GM12873 (cell line): ENCODE data around the gene ATP5MC2.

Experiments used
- TF ChIP-seq, protein P1 (sequence below): IDR thresholded peaks from 2 replicates; pipeline ENCODE4 v1.5.1; 2012; ENCODE audit warnings: low read depth, mild to moderate bottlenecking, moderate library complexity, low read length, control low read depth; ENCODE audit not compliant: insufficient read depth; ENCODE audit errors: missing control alignments

The ATP5MC2 gene

DNA sequence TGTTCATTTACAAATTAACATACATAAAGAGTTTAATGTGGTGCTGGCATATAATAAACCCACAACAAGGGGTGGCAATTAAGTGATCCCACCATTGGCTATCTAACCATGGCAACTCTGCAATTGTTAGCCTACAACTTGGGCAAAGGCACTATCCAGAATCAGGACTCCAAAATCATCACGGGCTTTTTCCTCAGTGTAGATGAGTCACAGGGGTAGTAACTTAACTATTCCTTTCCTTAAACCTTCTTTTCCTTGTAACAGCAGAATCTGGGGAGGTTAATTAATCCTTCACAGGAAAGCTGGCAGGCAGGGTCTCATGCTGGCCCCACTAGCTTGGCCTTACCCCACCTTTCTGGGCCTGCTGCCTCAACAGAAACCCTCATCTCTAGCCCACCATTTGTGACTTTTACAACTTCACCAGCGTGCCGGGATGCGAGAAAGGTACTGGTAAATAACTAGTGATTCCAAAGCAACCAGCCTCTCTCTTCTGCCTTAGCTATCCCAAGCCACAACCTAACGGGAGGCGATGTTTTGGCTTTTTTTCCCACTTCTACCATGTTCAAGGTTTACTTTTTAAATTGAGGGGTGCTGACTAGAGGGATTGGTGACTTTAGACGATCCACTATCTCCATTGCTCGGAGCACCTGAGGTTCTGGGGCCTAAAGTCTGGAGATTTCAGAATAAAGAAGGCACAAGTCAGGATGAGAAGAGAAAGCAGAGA is 744 bp downstream of the ATP5MC2 start:
- TF ChIP-seq, protein P1, sequence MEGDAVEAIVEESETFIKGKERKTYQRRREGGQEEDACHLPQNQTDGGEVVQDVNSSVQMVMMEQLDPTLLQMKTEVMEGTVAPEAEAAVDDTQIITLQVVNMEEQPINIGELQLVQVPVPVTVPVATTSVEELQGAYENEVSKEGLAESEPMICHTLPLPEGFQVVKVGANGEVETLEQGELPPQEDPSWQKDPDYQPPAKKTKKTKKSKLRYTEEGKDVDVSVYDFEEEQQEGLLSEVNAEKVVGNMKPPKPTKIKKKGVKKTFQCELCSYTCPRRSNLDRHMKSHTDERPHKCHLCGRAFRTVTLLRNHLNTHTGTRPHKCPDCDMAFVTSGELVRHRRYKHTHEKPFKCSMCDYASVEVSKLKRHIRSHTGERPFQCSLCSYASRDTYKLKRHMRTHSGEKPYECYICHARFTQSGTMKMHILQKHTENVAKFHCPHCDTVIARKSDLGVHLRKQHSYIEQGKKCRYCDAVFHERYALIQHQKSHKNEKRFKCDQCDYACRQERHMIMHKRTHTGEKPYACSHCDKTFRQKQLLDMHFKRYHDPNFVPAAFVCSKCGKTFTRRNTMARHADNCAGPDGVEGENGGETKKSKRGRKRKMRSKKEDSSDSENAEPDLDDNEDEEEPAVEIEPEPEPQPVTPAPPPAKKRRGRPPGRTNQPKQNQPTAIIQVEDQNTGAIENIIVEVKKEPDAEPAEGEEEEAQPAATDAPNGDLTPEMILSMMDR: no peak

GRCh38 chr12:53670971-53671370 is 4.9 kb downstream of the ATP5MC2 start:
- TF ChIP-seq, protein P1: no peak

DNA sequence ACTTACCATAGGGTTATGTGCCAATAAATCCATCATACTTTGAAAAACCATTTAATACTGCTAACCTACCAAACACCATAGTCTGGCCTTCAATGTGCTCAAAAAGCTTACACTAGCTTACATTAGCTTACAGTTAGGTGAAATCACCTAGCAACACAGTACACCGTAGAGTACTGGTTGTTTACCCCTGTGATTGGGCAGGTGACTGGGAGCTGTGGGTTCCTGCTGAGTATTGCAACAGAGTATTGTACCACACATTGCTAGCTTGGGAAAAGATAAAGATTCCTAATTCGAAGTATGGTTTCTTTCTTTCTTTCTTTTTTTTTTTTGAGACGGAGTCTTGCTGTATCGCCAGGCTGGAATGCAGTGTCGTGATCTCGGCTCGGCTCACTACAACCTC is 5.6 kb downstream of the ATP5MC2 start:
- TF ChIP-seq, protein P1: no peak

GRCh38 chr12:53667080-53667479 is 8.8 kb downstream of the ATP5MC2 start:
- TF ChIP-seq, protein P1: no peak

DNA sequence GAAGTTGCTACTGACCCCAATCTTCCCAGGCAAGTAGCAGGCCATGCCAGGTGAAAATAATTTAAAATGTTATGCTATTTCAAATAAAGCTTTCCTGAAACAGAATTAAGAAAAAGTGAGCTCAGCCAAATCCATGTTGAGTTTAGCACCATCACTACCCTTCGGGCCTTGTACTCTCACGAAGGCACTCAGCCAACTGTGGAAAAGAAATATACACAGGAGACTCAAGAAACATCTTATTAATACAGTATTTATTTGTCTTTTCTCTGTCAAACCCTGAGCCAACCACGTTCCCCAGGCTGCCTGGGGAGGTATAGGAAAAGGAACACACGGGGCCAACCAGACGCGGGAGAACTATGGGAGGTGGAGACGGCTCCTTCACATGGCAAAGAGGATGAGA is 10.9 kb downstream of the ATP5MC2 start:
- TF ChIP-seq, protein P1: no peak

GRCh38 chr12:53664191-53664590 is 11.7 kb downstream of the ATP5MC2 start:
- TF ChIP-seq, protein P1: no peak

DNA sequence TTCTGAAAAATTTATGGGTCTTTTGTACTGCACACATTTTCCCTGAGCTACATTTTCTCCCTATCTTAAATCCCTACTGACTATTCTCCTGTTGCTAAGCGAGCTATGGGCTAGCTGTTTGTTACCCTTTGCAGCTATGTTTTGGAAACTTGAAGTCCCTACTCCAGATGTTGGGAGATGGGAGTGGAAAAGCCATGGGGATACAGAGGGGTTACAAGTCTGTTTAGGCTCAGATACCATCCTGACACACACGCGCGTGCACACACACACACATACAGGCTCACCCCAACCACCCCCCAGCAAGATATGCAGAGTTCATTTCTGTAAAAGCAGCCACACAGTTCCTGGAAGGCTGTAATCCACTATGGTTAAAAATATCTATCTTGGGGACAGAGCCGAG is 15.8 kb downstream of the ATP5MC2 start:
- TF ChIP-seq, protein P1: no peak
